Heart right ventricle (tissue), 16 donors: ENCODE data around the gene OLAH. TPM values are rescaled to one million over a fixed set of nuclear protein-coding genes. Genes with fewer than 3 reads are reported as not detected.

Source experiments
- ATAC-seq, 8 donors: fragments of 200-7000 bp; cut with Tn5 transposase; one replicate each; pipeline ENCODE4 v1.9.1; 2020; ENCODE audit warnings: mild to moderate bottlenecking in 8 of 8, moderate library complexity in 8 of 8, moderate number of reproducible peaks in 1 of 8
- DNase-seq, 2 donors: peaks; one replicate each; pipeline ENCODE4 v3.0.0-alpha.2; 2020
- H3K27ac ChIP-seq, 10 donors: fragments of 200-600 bp; sonication (generic) in 2 of 10; one replicate each; pipeline versions ENCODE4 v1.5.0 to v1.8.0; 2020 to 2022; ENCODE audit warnings: mild to moderate bottlenecking in 3 of 10
- H3K27me3 ChIP-seq, 7 donors: fragments of 200-600 bp; one replicate each; pipeline ENCODE4 v1.8.0; 2021 to 2022; ENCODE audit warnings: mild to moderate bottlenecking in 2 of 7
- H3K36me3 ChIP-seq, 9 donors: fragments of 200-600 bp; sonication (generic) in 1 of 9; one replicate each; pipeline versions ENCODE4 v1.5.0 to v1.8.0; 2020 to 2022; ENCODE audit warnings: mild to moderate bottlenecking in 2 of 9
- H3K4me1 ChIP-seq, 9 donors: fragments of 200-600 bp; sonication (generic) in 1 of 9; one replicate each; pipeline versions ENCODE4 v1.5.0 to v1.8.0; 2020 to 2022; ENCODE audit warnings: mild to moderate bottlenecking in 4 of 9
- H3K4me3 ChIP-seq, 10 donors: fragments of 200-600 bp; sonication (generic) in 2 of 10; one replicate each; pipeline versions ENCODE4 v1.5.0 to v1.8.0; 2020 to 2022; ENCODE audit warnings: mild to moderate bottlenecking in 7 of 10, moderate library complexity in 2 of 10
- H3K9me3 ChIP-seq, 11 donors: fragments of 200-600 bp in 10 of 11; sonication (generic) in 2 of 11; one replicate each; pipeline versions ENCODE4 v1.5.0 to v1.8.0; 2013 to 2022; ENCODE audit warnings: mild to moderate bottlenecking in 2 of 11, control low read depth in 1 of 11, moderate library complexity in 1 of 11
- WGBS, 2 donors: extraction: QIAGEN DNeasy Blood & Tissue Kit; methylation state at CpG; one replicate each; pipeline ENCODE4 v1.1.7; 2013; ENCODE audit warnings: inconsistent platforms in 1 of 2; 5-methylcytosine and 5-hydroxymethylcytosine counted together
- intact Hi-C, 10 donors: fragments of 100-400 bp; cut with DNase I; formaldehyde crosslinking; loops; one replicate each; pipeline versions ENCODE4 v1.11.1 to v1.14.2; 2022
- polyA plus RNA-seq, 2 donors: library from polyadenylated mRNA; stranded (reverse); fragments of 200-250 nt; gene quantifications; one replicate each; pipeline ENCODE4 v1.2.3, GENCODE V29; 2013
- total RNA-seq, 10 donors: library from RNA; stranded (reverse); fragmentation: NEBNext Ultra II Directional in 3 of 10; extraction: Animal tissue kit (Norgen Biotek cat#: 25700) in 3 of 10; gene quantifications; one replicate each; pipeline versions ENCODE4 v1.2.1 to v1.2.4, GENCODE V29; 2021 to 2023
- TF ChIP-seq, protein P1 (sequence below), 9 donors: fragments of 200-600 bp; sonication (generic) in 2 of 9; IDR thresholded peaks; one replicate each; pipeline versions ENCODE4 v1.5.0 to v1.8.0; 2021 to 2022; ENCODE audit warnings: antibody characterized with exemption in 9 of 9, mild to moderate bottlenecking in 5 of 9, moderate library complexity in 1 of 9
- donor health status: Arrhythmogenic right ventricular cardiomyopathy.
- donor health status: ischemic (EF 13 %, LVEDD 7.1; RV severe dilation, severe dysfunction).
- donor health status: healthy with polysubstance abuse.
- donor health status: DM: no; HTN: yes; CAD: no.
- donor health status: DM: no; HTN: no; CAD: no.
- donor health status: ischemic (EF 25% LVEDD 6.9; RV normal size, moderate dysfunction).
- donor health status: ischemic (EF 25% LVEDD 5.7; RV mildly dilated, moderate dysfunction).
- donor health status: healthy.
- donor health status: DM: yes; HTN: yes; CAD: no.
- donor health status: Ischemic cardiomyopathy.
- donor health status: ischemic (EF 35%, LVEDD 5.7; RV mildly dilated, moderate dysfunction).
- donor health status: nonischemic (EF 11% LVEDD 7.7; RV severe dilation, severe dysfunction).
- donor health status: DM: yes; HTN: yes; CAD: no.
- donor health status: PGD.
- donor health status: ischemic (EF 29% LVEDD 5.4; RV normal size, mild dysfunction).
- donor health status: nonischemic (EF 23%, LVEDD 6.1; RV moderate dilation, normal function).

The OLAH gene
- total and polyA plus RNA-seq, 12 donors: 0.33 to 0.50 (median 0.38) TPM; not detected in 9

DNA sequence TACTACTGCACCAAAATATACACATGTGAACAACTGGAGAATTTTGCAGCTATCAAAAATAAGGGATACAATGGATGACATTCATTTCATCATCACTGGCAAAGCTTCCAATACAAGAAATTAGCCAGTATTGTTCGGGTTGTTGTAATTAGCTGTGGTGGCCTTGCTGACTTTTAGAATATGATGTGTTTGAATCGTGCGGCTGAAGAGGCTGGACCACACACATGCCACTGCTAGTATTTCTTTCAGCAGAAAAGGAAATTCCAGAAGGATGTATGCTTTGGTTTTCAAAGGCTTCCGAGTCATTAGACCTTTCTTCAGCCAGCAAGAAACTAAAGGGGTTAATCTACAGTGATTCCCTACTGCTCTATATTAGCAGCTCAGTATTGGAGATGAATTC, 70.0 kb downstream of the OLAH start:
- H3K9me3 ChIP-seq: peaks cover 0 to 14% (median 0%) of the 10 kb centered on the region in 11 donors
- no peaks in the 10 kb centered on the region for H3K27me3 ChIP-seq
- no peak overlapping the region for H3K27ac ChIP-seq
- H3K4me1 ChIP-seq: no peaks in the 10 kb centered on the region
- intact Hi-C loops: no loop called here
- ATAC-seq (no peak), DNase-seq (no peak)
- no peak overlapping the region for H3K4me3 ChIP-seq
- TF ChIP-seq, protein P1, sequence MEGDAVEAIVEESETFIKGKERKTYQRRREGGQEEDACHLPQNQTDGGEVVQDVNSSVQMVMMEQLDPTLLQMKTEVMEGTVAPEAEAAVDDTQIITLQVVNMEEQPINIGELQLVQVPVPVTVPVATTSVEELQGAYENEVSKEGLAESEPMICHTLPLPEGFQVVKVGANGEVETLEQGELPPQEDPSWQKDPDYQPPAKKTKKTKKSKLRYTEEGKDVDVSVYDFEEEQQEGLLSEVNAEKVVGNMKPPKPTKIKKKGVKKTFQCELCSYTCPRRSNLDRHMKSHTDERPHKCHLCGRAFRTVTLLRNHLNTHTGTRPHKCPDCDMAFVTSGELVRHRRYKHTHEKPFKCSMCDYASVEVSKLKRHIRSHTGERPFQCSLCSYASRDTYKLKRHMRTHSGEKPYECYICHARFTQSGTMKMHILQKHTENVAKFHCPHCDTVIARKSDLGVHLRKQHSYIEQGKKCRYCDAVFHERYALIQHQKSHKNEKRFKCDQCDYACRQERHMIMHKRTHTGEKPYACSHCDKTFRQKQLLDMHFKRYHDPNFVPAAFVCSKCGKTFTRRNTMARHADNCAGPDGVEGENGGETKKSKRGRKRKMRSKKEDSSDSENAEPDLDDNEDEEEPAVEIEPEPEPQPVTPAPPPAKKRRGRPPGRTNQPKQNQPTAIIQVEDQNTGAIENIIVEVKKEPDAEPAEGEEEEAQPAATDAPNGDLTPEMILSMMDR (IDR thresholded peaks at IDR 0.05): no peak
- H3K36me3 ChIP-seq: peaks cover 0 to 100% (median 21%) of the 10 kb centered on the region in 9 donors
- WGBS, 2 donors: 90 to 94% methylated on average over 4 of the region's 4 CpGs

DNA sequence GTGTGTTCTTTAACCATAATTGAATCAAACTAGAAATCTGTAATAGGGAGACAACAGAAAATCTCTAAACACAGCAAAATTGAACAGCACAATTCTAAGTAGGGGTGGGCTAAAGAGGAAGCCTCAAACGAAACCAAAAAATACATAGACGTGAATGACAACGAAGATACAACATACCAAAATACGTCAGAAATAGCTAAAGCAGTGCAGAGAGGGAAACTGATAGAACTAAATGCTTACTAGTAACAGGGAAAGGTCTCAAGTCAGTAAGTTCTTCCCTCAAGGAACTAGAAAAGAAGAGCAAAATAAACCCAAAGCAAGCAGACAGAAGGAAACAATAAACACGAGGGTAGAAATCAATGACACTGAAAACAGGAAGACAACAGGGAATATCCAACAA, 72.5 kb downstream of the OLAH start:
- peaks cover 0 to 100% (median 10%) of the 10 kb centered on the region in 9 donors for H3K36me3 ChIP-seq

DNA sequence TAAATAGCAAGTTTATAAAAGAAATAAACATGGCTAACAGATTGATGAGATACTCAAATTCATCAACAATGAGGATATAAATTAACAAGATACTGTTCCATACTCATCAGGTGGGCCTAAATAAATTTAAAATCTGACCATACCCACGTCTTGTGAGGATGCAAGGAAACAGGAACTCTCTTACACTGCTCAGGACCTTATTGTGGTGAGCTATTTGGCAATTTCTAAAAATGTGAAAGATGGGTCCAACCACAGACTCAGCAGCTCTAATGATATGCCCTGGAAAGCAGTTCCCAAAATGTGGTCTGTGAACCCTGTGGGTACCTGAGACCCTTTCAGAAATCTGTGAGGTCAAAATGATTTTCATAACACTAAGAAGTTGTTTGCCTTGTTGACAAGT, 74.9 kb downstream of the OLAH start:
- no peaks in the 10 kb centered on the region for H3K27me3 ChIP-seq
- WGBS, 2 donors: 86 to 94% methylated on average over 1 of the region's 1 CpG
- H3K4me3 ChIP-seq: no peak overlapping the region
- peaks cover 0 to 95% (median 13%) of the 10 kb centered on the region in 9 donors for H3K36me3 ChIP-seq
- no peaks in the 10 kb centered on the region for H3K4me1 ChIP-seq
- DNase-seq: no peak
- TF ChIP-seq, protein P1 (IDR thresholded peaks at IDR 0.05): no peak
- peaks cover 0 to 14% (median 0%) of the 10 kb centered on the region in 11 donors for H3K9me3 ChIP-seq
- no peak for ATAC-seq
- intact Hi-C loops: loop anchor here in 1 of 10 donors (5.0 kb wide), 1 partner anchor 44 kb away; no protein-coding TSS in a partner anchor
- H3K27ac ChIP-seq: no peak overlapping the region

More for the DNA sequence above, 72.5 kb downstream of the OLAH start:
- Histone ChIP-seq H3K27me3 (no peaks in the 10 kb centered on the region), H3K4me1 (no peaks in the 10 kb centered on the region), H3K9me3 (peaks cover 0 to 14% (median 0%) of the 10 kb centered on the region in 11 donors), H3K27ac (no peak overlapping the region), H3K4me3 (no peak overlapping the region)
- TF ChIP-seq, protein P1 (IDR thresholded peaks at IDR 0.05): no peak
- no peak for ATAC-seq
- DNase-seq: no peak
- intact Hi-C loops: loop anchor here in 1 of 10 donors (5.0 kb wide), 1 partner anchor 46 kb away; no protein-coding TSS in a partner anchor
- 86 to 93% methylated on average over 5 of the region's 5 CpGs for WGBS, 2 donors

DNA sequence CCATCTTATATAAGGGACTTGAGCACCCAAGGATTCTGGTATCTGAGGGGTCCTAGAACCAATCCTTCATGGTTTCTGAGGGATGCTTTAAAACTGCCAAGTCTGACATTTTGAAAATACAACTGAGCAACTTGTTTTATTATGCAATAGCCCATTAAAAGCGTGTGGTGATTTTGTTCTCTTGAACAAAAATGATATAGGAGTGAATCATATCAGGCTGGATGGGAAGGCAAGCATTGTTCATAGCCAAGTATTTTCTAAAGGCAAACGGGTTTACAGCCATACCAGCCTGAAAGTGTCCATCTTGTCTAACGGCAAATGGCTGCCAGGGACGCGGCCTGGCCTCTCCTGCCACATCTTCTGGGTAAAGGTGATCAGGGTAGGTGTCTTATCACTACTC, 76.8 kb downstream of the OLAH start:
- no peaks in the 10 kb centered on the region for H3K27me3 ChIP-seq
- TF ChIP-seq, protein P1 (IDR thresholded peaks at IDR 0.05): no peak
- ATAC-seq: no peak
- peaks cover 0 to 14% (median 0%) of the 10 kb centered on the region in 11 donors for H3K9me3 ChIP-seq
- no peaks in the 10 kb centered on the region for H3K4me1 ChIP-seq
- H3K36me3 ChIP-seq: peaks cover 0 to 97% (median 18%) of the 10 kb centered on the region in 9 donors
- DNase-seq: no peak
- intact Hi-C loops: no loop called here
- WGBS, 2 donors: 97% methylated on average over 5 of the region's 5 CpGs
- no peak overlapping the region for H3K4me3 ChIP-seq
- no peak overlapping the region for H3K27ac ChIP-seq
